ENCODE data around the gene SMIM31. TPM values are rescaled to one million over a fixed set of nuclear protein-coding genes. Genes with fewer than 3 reads are reported as not detected.

SMIM31 gene
- not detected for total RNA-seq
- long read RNA-seq: 0 reads

- intact Hi-C loops (cut with DNase I): no loop called here
- TF ChIP-seq, protein P1, sequence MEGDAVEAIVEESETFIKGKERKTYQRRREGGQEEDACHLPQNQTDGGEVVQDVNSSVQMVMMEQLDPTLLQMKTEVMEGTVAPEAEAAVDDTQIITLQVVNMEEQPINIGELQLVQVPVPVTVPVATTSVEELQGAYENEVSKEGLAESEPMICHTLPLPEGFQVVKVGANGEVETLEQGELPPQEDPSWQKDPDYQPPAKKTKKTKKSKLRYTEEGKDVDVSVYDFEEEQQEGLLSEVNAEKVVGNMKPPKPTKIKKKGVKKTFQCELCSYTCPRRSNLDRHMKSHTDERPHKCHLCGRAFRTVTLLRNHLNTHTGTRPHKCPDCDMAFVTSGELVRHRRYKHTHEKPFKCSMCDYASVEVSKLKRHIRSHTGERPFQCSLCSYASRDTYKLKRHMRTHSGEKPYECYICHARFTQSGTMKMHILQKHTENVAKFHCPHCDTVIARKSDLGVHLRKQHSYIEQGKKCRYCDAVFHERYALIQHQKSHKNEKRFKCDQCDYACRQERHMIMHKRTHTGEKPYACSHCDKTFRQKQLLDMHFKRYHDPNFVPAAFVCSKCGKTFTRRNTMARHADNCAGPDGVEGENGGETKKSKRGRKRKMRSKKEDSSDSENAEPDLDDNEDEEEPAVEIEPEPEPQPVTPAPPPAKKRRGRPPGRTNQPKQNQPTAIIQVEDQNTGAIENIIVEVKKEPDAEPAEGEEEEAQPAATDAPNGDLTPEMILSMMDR (IDR thresholded peaks at IDR 0.05): no peak
- Histone ChIP-seq H3K4me1 (no peaks in the 10 kb centered on the region), H3K27me3 (no peaks in the 10 kb centered on the region), H3K4me3 (no peak within 1 kb of the TSS), H3K36me3 (no peaks in the 10 kb centered on the region), H3K9me3 (no peaks in the 10 kb centered on the region), H3K27ac (no peak within 1 kb of the TSS)
- DNase-seq (no peak), ATAC-seq (no peak)
Measured at GRCh38 chr4:164753873-164754488, at the start of gene SMIM31. TSS of gene SMIM31 (plus strand) at chr4:164754131. CDS start at chr4:164770444, 16,313 bp downstream.

GRCh38 chr4:164706675-164707074, 47.3 kb upstream of the SMIM31 start:
- no peaks in the 10 kb centered on the region for H3K27me3 ChIP-seq
- TF ChIP-seq, protein P1 (IDR thresholded peaks at IDR 0.05): no peak
- no peaks in the 10 kb centered on the region for H3K4me1 ChIP-seq
- DNase-seq (no peak), ATAC-seq (no peak)
- H3K9me3 ChIP-seq: no peaks in the 10 kb centered on the region
- H3K36me3 ChIP-seq: no peaks in the 10 kb centered on the region
- intact Hi-C loops (cut with DNase I): no loop called here
- no peak overlapping the region for H3K27ac ChIP-seq
- no peak overlapping the region for H3K4me3 ChIP-seq

DNA sequence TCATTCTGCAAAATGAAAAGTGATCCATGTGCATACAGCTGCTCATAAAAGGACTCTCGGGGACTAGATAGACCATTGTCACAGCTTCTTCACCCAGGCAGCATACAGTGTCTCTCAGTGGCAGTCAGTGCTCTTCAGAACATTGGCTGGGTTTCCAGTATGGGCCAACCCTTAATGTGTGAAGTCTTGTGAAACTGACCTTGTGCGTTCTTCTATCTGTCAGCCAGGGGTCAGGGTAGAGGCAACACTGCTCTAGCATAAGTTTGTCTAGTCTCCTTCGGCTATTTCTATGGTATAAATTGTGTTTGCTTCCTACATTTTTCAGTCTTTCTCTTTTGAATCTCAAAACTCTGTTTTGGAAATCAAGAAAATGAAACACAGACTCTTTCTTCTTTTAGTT, 37.0 kb upstream of the SMIM31 start:
- H3K27ac ChIP-seq: no peak overlapping the region
- no peaks in the 10 kb centered on the region for H3K36me3 ChIP-seq
- H3K4me1 ChIP-seq: no peaks in the 10 kb centered on the region
- no peak for DNase-seq
- H3K9me3 ChIP-seq: no peaks in the 10 kb centered on the region
- ATAC-seq: peak; percentile 38
- intact Hi-C loops (cut with DNase I): no loop called here
- TF ChIP-seq, protein P1 (IDR thresholded peaks at IDR 0.05): no peak
- H3K27me3 ChIP-seq: no peaks in the 10 kb centered on the region
- H3K4me3 ChIP-seq: no peak overlapping the region

DNA sequence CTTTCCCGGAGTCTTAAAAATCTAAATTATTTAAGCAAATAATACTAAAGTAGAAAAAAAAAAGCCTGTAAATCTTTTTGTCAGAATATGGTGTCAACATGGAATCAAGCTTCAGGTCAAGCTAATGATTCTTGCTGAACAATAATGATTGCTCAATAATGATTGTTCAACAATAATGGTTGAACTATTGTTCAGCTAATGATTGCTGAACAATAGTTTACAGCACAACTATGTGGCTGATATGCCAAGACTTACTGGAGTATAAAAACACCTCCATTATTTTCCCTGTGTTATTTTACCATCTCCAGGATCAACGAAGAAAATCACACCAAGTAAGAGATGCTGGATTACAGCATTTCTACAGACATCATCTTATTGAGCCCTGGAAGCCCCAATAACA, 35.1 kb upstream of the SMIM31 start:
- H3K9me3 ChIP-seq: no peaks in the 10 kb centered on the region
- no peak overlapping the region for H3K27ac ChIP-seq
- TF ChIP-seq, protein P1 (IDR thresholded peaks at IDR 0.05): no peak
- H3K36me3 ChIP-seq: no peaks in the 10 kb centered on the region
- no peaks in the 10 kb centered on the region for H3K4me1 ChIP-seq
- H3K27me3 ChIP-seq: no peaks in the 10 kb centered on the region
- DNase-seq (no peak), ATAC-seq (no peak)
- intact Hi-C loops (cut with DNase I): no loop called here
- H3K4me3 ChIP-seq: no peak overlapping the region

GRCh38 chr4:164725066-164725465, 28.9 kb upstream of the SMIM31 start:
- intact Hi-C loops (cut with DNase I): no loop called here
- no peak overlapping the region for H3K27ac ChIP-seq
- no peak for DNase-seq
- ATAC-seq: no peak
- peaks cover 4% of the 10 kb centered on the region for H3K27me3 ChIP-seq
- no peak overlapping the region for H3K4me3 ChIP-seq
- TF ChIP-seq, protein P1 (IDR thresholded peaks at IDR 0.05): no peak
- H3K36me3 ChIP-seq: no peaks in the 10 kb centered on the region
- H3K4me1 ChIP-seq: no peaks in the 10 kb centered on the region
- H3K9me3 ChIP-seq: no peaks in the 10 kb centered on the region
